Kidney (tissue), 14 donors: Measurements from ENCODE around the gene CBY3. TPM values are rescaled to one million over a fixed set of nuclear protein-coding genes. Genes with fewer than 3 reads are reported as not detected.
A peak's percentile ranks its signal among the peaks of the same experiment; 100 is the strongest.

Experiments
- DNase-seq, 5 donors: peaks; one replicate each; pipeline ENCODE4 v3.0.0-alpha.2; 2013 to 2020
- FAIRE-seq: peaks from 2 replicates; lab custom pipeline; 2012; peaks lifted over from hg19 to GRCh38; lab: Jason Lieb, UNC
- H3K27ac ChIP-seq, 2 donors: one replicate each; pipeline ENCODE4 v1.7.0; 2013; ENCODE audit warnings: low read depth in 2 of 2, low read length in 2 of 2, inconsistent platforms in 1 of 2
- H3K27me3 ChIP-seq: one replicate; pipeline ENCODE4 v1.7.1; 2013; ENCODE audit warnings: low read length, inconsistent platforms; ENCODE audit not compliant: control insufficient read depth, insufficient read depth
- H3K36me3 ChIP-seq, 3 donors: one replicate each; pipeline versions ENCODE4 v1.7.0 to v1.7.1; 2013; ENCODE audit warnings: low read length in 3 of 3, control low read depth in 1 of 3, inconsistent platforms in 1 of 3; ENCODE audit not compliant: insufficient read depth in 3 of 3, control insufficient read depth in 2 of 3
- H3K4me1 ChIP-seq, 3 donors: one replicate each; pipeline versions ENCODE4 v1.7.0 to v1.7.1; 2013; ENCODE audit warnings: low read length in 3 of 3, inconsistent platforms in 1 of 3, low read depth in 1 of 3; ENCODE audit not compliant: control insufficient read depth in 2 of 3, insufficient read depth in 2 of 3
- H3K4me3 ChIP-seq, 3 donors: one replicate each; pipeline versions ENCODE4 v1.7.0 to v1.8.1; 2013; ENCODE audit warnings: low read length in 3 of 3, control low read depth in 1 of 3, inconsistent platforms in 1 of 3
- H3K9ac ChIP-seq, 3 donors: one replicate each; pipeline versions ENCODE4 v1.7.0 to v1.7.1; 2013; ENCODE audit warnings: low read length in 3 of 3, control low read depth in 1 of 3, inconsistent platforms in 1 of 3
- H3K9me3 ChIP-seq, 3 donors: one replicate each; pipeline versions ENCODE4 v1.7.0 to v1.7.1; 2013; ENCODE audit warnings: low read length in 3 of 3, control low read depth in 1 of 3, inconsistent platforms in 1 of 3; ENCODE audit not compliant: control insufficient read depth in 2 of 3, insufficient read depth in 1 of 3
- intact Hi-C: fragments of 100-400 bp; cut with DNase I; formaldehyde crosslinking; loops from one replicate; pipeline ENCODE4 v1.11.1; 2022
- polyA plus RNA-seq: library from polyadenylated mRNA; stranded (reverse); fragments of 350-450 nt; fragmentation: Illumina TruSeq; extraction: RNeasy Lipid Tissue Mini Kit (QIAGEN cat#74804); gene quantifications from one replicate; pipeline ENCODE4 v1.2.3, GENCODE V29; 2014; ENCODE audit warnings: low read depth, low replicate concordance; ENCODE audit not compliant: insufficient read depth
- total RNA-seq: library from RNA; stranded (reverse); fragmentation: NEBNext Ultra II Directional; extraction: Animal tissue kit (Norgen Biotek cat#: 25700); gene quantifications from one replicate; pipeline ENCODE4 v1.2.1, GENCODE V29; 2021
- TF ChIP-seq, protein P1 (sequence below): IDR thresholded peaks from 3 replicates; pipeline ENCODE4 v1.5.1; 2012; ENCODE audit warnings: mild to moderate bottlenecking, moderate library complexity, borderline replicate concordance; ENCODE audit not compliant: insufficient read depth; ENCODE audit errors: extremely low read depth
- donor health status: control.
- donor health status: control.
- donor health status: control.
- donor health status: control.
- donor health status: control.
- donor health status: DM: yes; HTN: yes; CAD: no.
- donor health status: Normal renal cell carcinoma (clear cell type).

The CBY3 gene
- total and polyA plus RNA-seq, 2 donors from 2014 or later = not detected

- TF ChIP-seq, protein P1, sequence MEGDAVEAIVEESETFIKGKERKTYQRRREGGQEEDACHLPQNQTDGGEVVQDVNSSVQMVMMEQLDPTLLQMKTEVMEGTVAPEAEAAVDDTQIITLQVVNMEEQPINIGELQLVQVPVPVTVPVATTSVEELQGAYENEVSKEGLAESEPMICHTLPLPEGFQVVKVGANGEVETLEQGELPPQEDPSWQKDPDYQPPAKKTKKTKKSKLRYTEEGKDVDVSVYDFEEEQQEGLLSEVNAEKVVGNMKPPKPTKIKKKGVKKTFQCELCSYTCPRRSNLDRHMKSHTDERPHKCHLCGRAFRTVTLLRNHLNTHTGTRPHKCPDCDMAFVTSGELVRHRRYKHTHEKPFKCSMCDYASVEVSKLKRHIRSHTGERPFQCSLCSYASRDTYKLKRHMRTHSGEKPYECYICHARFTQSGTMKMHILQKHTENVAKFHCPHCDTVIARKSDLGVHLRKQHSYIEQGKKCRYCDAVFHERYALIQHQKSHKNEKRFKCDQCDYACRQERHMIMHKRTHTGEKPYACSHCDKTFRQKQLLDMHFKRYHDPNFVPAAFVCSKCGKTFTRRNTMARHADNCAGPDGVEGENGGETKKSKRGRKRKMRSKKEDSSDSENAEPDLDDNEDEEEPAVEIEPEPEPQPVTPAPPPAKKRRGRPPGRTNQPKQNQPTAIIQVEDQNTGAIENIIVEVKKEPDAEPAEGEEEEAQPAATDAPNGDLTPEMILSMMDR = no peak
- no peaks in the 10 kb centered on the region for H3K27me3 ChIP-seq
- FAIRE-seq = no peak
These were observed 39.4 kb upstream of the CBY3 start for GRCh38 chr5:179720222-179720621.

GRCh38 chr5:179716286-179716685 lies 35.5 kb upstream of the CBY3 start:
- intact Hi-C loops = no loop called here
- Histone ChIP-seq H3K36me3 (peaks cover 14 to 43% (median 31%) of the 10 kb centered on the region in 3 donors), H3K4me1 (no peaks in the 10 kb centered on the region), H3K9me3 (no peaks in the 10 kb centered on the region), H3K4me3 (no peak overlapping the region), H3K9ac (no peak overlapping the region), H3K27ac (no peak overlapping the region), H3K27me3 (no peaks in the 10 kb centered on the region)
- no peak for DNase-seq
- TF ChIP-seq, protein P1 = no peak
- FAIRE-seq = no peak

More at GRCh38 chr5:179720222-179720621, 39.4 kb upstream of the CBY3 start:
- H3K4me1 ChIP-seq = no peaks in the 10 kb centered on the region
- no peaks in the 10 kb centered on the region for H3K9me3 ChIP-seq
- peaks cover 27 to 74% (median 56%) of the 10 kb centered on the region in 3 donors for H3K36me3 ChIP-seq
- intact Hi-C loops = no loop called here
- H3K9ac ChIP-seq = no peak overlapping the region
- H3K4me3 ChIP-seq = no peak overlapping the region
- H3K27ac ChIP-seq = no peak overlapping the region
- DNase-seq = no peak

DNA sequence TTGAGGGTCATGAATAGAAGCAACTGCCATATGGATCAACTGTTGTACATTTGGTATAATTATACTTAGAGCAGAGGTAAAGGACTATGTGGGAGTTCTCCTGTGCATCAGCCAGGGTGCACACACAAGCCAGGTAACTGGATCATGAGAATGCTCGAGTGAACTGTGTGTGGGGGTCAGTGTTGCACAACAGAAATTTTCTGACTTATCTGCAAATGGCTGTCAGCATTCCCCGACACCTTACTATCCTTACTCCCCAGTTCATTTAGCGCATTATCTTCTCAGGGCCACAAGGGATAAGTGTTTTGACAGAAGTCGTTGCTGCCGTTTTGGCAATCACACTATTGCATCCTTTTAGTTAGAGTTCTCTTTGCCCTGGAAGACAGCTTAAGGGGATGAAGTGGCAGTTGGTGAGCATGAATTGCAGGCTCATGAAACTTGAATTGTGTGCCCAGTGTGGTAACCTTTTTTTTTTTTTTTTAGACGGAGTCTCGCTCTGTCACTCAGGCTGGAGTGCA lies 19.6 kb upstream of the CBY3 start:
- DNase-seq = peak in 3 of 5 donors; percentile 24 to 59 (median 49)
- H3K9me3 ChIP-seq = no peaks in the 10 kb centered on the region
- H3K9ac ChIP-seq = peak overlapping the region in 2 of 3 donors; percentile 10 to 17
- no peaks in the 10 kb centered on the region for H3K27me3 ChIP-seq
- FAIRE-seq = no peak
- no peak overlapping the region for H3K27ac ChIP-seq
- peak overlapping the region; percentile 36 to 89 (median 82) for H3K4me3 ChIP-seq
- intact Hi-C loops = no loop called here
- TF ChIP-seq, protein P1 = no peak
- peaks cover 0 to 2% (median 0%) of the 10 kb centered on the region in 3 donors for H3K36me3 ChIP-seq
- H3K4me1 ChIP-seq = peaks cover 0 to 10% (median 2%) of the 10 kb centered on the region in 3 donors
